ENCODE data around the gene NXPH4. TPM values are rescaled to one million over a fixed set of nuclear protein-coding genes. Genes with fewer than 3 reads are reported as not detected.

The NXPH4 gene
- polyA plus RNA-seq, 1 donor from 2014 or later, result 0.53 TPM

- no peaks in the 10 kb centered on the region for H3K9me3 ChIP-seq (ENCODE audit: low read length)
- H3K36me3 ChIP-seq (ENCODE audit: insufficient read depth, low read length), result no peaks in the 10 kb centered on the region
- no peaks in the 10 kb centered on the region for H3K9me2 ChIP-seq (ENCODE audit: insufficient read depth, low read length)
- no peaks in the 10 kb centered on the region for H3K27me3 ChIP-seq (ENCODE audit: insufficient read depth, low read depth, low read length)
- no peak overlapping the region for H3K4me2 ChIP-seq (ENCODE audit: low read length)
- H3K79me2 ChIP-seq (replicated peaks; ENCODE audit: insufficient read depth, low read length), result no peaks in the 10 kb centered on the region
- H3K9ac ChIP-seq (ENCODE audit: low read length), result no peak overlapping the region
- TF ChIP-seq POLR2AphosphoS5 (IDR thresholded peaks at IDR 0.05) (no peak), RAD21 (conservative IDR thresholded peaks at IDR 0.05) (no peak), TAF1 (IDR thresholded peaks at IDR 0.05; ENCODE audit: low read depth) (no peak), SMC3 (conservative IDR thresholded peaks at IDR 0.05; ENCODE audit: poor library complexity) (no peak), EZH2 (IDR thresholded peaks at IDR 0.05; ENCODE audit: borderline replicate concordance, insufficient read depth, low read length, poor library complexity, severe bottlenecking) (no peak), REST (IDR thresholded peaks at IDR 0.05; ENCODE audit: borderline replicate concordance) (no peak), CTCF (IDR thresholded peaks at IDR 0.05; ENCODE audit: poor library complexity, severe bottlenecking) (no peak), MXI1 (conservative IDR thresholded peaks at IDR 0.05; ENCODE audit: poor library complexity, severe bottlenecking) (no peak), EP300 (conservative IDR thresholded peaks at IDR 0.05; ENCODE audit: poor library complexity, severe bottlenecking) (no peak)
- H2AFZ ChIP-seq (ENCODE audit: low read depth, low read length), result no peak overlapping the region
- H4K20me1 ChIP-seq (ENCODE audit: insufficient read depth), result no peaks in the 10 kb centered on the region
- H3K4me3 ChIP-seq (ENCODE audit: low read length), result no peak overlapping the region
- no peak overlapping the region for H3K27ac ChIP-seq (ENCODE audit: low read length)
- no peaks in the 10 kb centered on the region for H3F3A ChIP-seq (ENCODE audit: insufficient read depth, low read length, poor library complexity, severe bottlenecking)
These were observed 30.6 kb upstream of the NXPH4 start for GRCh38 chr12:57185906-57186508.

- no peak overlapping the region for H3K27ac ChIP-seq (ENCODE audit: low read length)
- H3K9me2 ChIP-seq (ENCODE audit: insufficient read depth, low read length), result no peaks in the 10 kb centered on the region
- no peak overlapping the region for H3K4me3 ChIP-seq (ENCODE audit: low read length)
- H3K36me3 ChIP-seq (ENCODE audit: insufficient read depth, low read length), result no peaks in the 10 kb centered on the region
- no peak overlapping the region for H3K9ac ChIP-seq (ENCODE audit: low read length)
- H4K20me1 ChIP-seq (ENCODE audit: insufficient read depth), result no peaks in the 10 kb centered on the region
- no peak overlapping the region for H3K4me2 ChIP-seq (ENCODE audit: low read length)
- H2AFZ ChIP-seq (ENCODE audit: low read depth, low read length), result no peak overlapping the region
- H3K27me3 ChIP-seq (ENCODE audit: insufficient read depth, low read depth, low read length), result no peaks in the 10 kb centered on the region
- no peaks in the 10 kb centered on the region for H3K79me2 ChIP-seq (replicated peaks; ENCODE audit: insufficient read depth, low read length)
- no peaks in the 10 kb centered on the region for H3K9me3 ChIP-seq (ENCODE audit: low read length)
- no peak for TF ChIP-seq EP300 (conservative IDR thresholded peaks at IDR 0.05; ENCODE audit: poor library complexity, severe bottlenecking)
- no peak for TF ChIP-seq RAD21 (conservative IDR thresholded peaks at IDR 0.05)
- no peak for TF ChIP-seq SMC3 (conservative IDR thresholded peaks at IDR 0.05; ENCODE audit: poor library complexity)
- TF ChIP-seq TAF1 (IDR thresholded peaks at IDR 0.05; ENCODE audit: low read depth), result no peak
- TF ChIP-seq EZH2 (IDR thresholded peaks at IDR 0.05; ENCODE audit: borderline replicate concordance, insufficient read depth, low read length, poor library complexity, severe bottlenecking), result no peak
- no peak for TF ChIP-seq REST (IDR thresholded peaks at IDR 0.05; ENCODE audit: borderline replicate concordance)
- no peak for TF ChIP-seq CTCF (IDR thresholded peaks at IDR 0.05; ENCODE audit: poor library complexity, severe bottlenecking)
- no peak for TF ChIP-seq POLR2AphosphoS5 (IDR thresholded peaks at IDR 0.05)
- TF ChIP-seq MXI1 (conservative IDR thresholded peaks at IDR 0.05; ENCODE audit: poor library complexity, severe bottlenecking), result no peak
- no peaks in the 10 kb centered on the region for H3F3A ChIP-seq (ENCODE audit: insufficient read depth, low read length, poor library complexity, severe bottlenecking)
These were observed 29.1 kb upstream of the NXPH4 start for GRCh38 chr12:57187222-57188089.

Measured in neural cell (in vitro differentiated cells).